ENCODE measurements around the gene CARM1. TPM values are rescaled to one million over a fixed set of nuclear protein-coding genes. Genes with fewer than 3 reads are reported as not detected.

The CARM1 gene
- total RNA-seq (10 to 100 TPM; 22.9 to 24.3 TPM), total RNA-seq (23.1 to 29.4 reads per million in 2 donors)

GRCh38 chr19:10870955-10871603 is at the start of gene CARM1:
Gene CARM1 (plus strand): TSS chr19:10871553. CDS start chr19:10871703, 150 bp downstream.
- Mint-ChIP-seq H3K27ac (peak within 1 kb of the TSS; percentile 86), H3K36me3 (ENCODE audit: low read depth) (no peaks in the 10 kb centered on the region), H3K4me3 (peak within 1 kb of the TSS; percentile 92), H3K27me3 (no peaks in the 10 kb centered on the region), H3K4me1 (peaks cover 20% of the 10 kb centered on the region)
- ATAC-seq (peak; percentile 88), DNase-seq (peak; percentile 98 to 100 (median 99))
- H3K9me3 ChIP-seq (ENCODE audit: control insufficient read depth, low read length, poor library complexity, severe bottlenecking) = no peaks in the 10 kb centered on the region

- H3K36me3 Mint-ChIP-seq (ENCODE audit: low read depth) = peaks cover 5% of the 10 kb centered on the region
- H3K27me3 Mint-ChIP-seq = no peaks in the 10 kb centered on the region
- H3K27ac Mint-ChIP-seq = no peak overlapping the region
- ATAC-seq = no peak
- no peaks in the 10 kb centered on the region for H3K9me3 ChIP-seq (ENCODE audit: control insufficient read depth, low read length, poor library complexity, severe bottlenecking)
- H3K4me1 Mint-ChIP-seq = peaks cover 7% of the 10 kb centered on the region
- DNase-seq = no peak
- H3K4me3 Mint-ChIP-seq = no peak overlapping the region
These were observed 47.7 kb upstream of the CARM1 start for GRCh38 chr19:10823690-10824089.

GRCh38 chr19:10826231-10826630 is 45.1 kb upstream of the CARM1 start:
- Mint-ChIP-seq H3K4me1 (peaks cover 2% of the 10 kb centered on the region), H3K4me3 (no peak overlapping the region), H3K36me3 (ENCODE audit: low read depth) (no peaks in the 10 kb centered on the region), H3K27ac (peak overlapping the region; percentile 67), H3K27me3 (no peaks in the 10 kb centered on the region)
- H3K9me3 ChIP-seq (ENCODE audit: control insufficient read depth, low read length, poor library complexity, severe bottlenecking) = no peaks in the 10 kb centered on the region
- no peak for DNase-seq
- ATAC-seq = no peak

GRCh38 chr19:10826846-10827245 is 44.5 kb upstream of the CARM1 start:
- H3K9me3 ChIP-seq (ENCODE audit: control insufficient read depth, low read length, poor library complexity, severe bottlenecking) = no peaks in the 10 kb centered on the region
- no peak overlapping the region for H3K4me3 Mint-ChIP-seq
- no peak for DNase-seq
- ATAC-seq = no peak
- H3K4me1 Mint-ChIP-seq = peaks cover 2% of the 10 kb centered on the region
- no peak overlapping the region for H3K27ac Mint-ChIP-seq
- H3K36me3 Mint-ChIP-seq (ENCODE audit: low read depth) = no peaks in the 10 kb centered on the region
- no peaks in the 10 kb centered on the region for H3K27me3 Mint-ChIP-seq

GRCh38 chr19:10828981-10829821 is 42.2 kb upstream of the CARM1 start:
- DNase-seq (no peak), ATAC-seq (no peak)
- H3K36me3 Mint-ChIP-seq (ENCODE audit: low read depth) = no peaks in the 10 kb centered on the region
- no peak overlapping the region for H3K27ac Mint-ChIP-seq
- peak overlapping the region; percentile 5 for H3K4me3 Mint-ChIP-seq
- no peaks in the 10 kb centered on the region for H3K27me3 Mint-ChIP-seq
- H3K9me3 ChIP-seq (ENCODE audit: control insufficient read depth, low read length, poor library complexity, severe bottlenecking) = no peaks in the 10 kb centered on the region
- H3K4me1 Mint-ChIP-seq = peaks cover 2% of the 10 kb centered on the region

- Mint-ChIP-seq H3K4me1 (peaks cover 2% of the 10 kb centered on the region), H3K27ac (peak overlapping the region; percentile 53), H3K36me3 (ENCODE audit: low read depth) (no peaks in the 10 kb centered on the region), H3K27me3 (no peaks in the 10 kb centered on the region), H3K4me3 (no peak overlapping the region)
- H3K9me3 ChIP-seq (ENCODE audit: control insufficient read depth, low read length, poor library complexity, severe bottlenecking) = no peaks in the 10 kb centered on the region
- DNase-seq = no peak
- ATAC-seq = no peak
These were observed 41.4 kb upstream of the CARM1 start for GRCh38 chr19:10829967-10830366.

GRCh38 chr19:10830370-10830769 is 41.0 kb upstream of the CARM1 start:
- no peaks in the 10 kb centered on the region for H3K36me3 Mint-ChIP-seq (ENCODE audit: low read depth)
- no peak for ATAC-seq
- H3K9me3 ChIP-seq (ENCODE audit: control insufficient read depth, low read length, poor library complexity, severe bottlenecking) = no peaks in the 10 kb centered on the region
- H3K4me1 Mint-ChIP-seq = peaks cover 3% of the 10 kb centered on the region
- H3K27me3 Mint-ChIP-seq = no peaks in the 10 kb centered on the region
- no peak for DNase-seq
- no peak overlapping the region for H3K4me3 Mint-ChIP-seq
- peak overlapping the region; percentile 53 for H3K27ac Mint-ChIP-seq

GRCh38 chr19:10830931-10831779 is 40.2 kb upstream of the CARM1 start:
- no peak for DNase-seq
- Mint-ChIP-seq H3K4me3 (no peak overlapping the region), H3K27ac (no peak overlapping the region), H3K36me3 (ENCODE audit: low read depth) (no peaks in the 10 kb centered on the region), H3K27me3 (no peaks in the 10 kb centered on the region), H3K4me1 (peaks cover 6% of the 10 kb centered on the region)
- no peak for ATAC-seq
- no peaks in the 10 kb centered on the region for H3K9me3 ChIP-seq (ENCODE audit: control insufficient read depth, low read length, poor library complexity, severe bottlenecking)

GRCh38 chr19:10831987-10832938 is 39.1 kb upstream of the CARM1 start:
- Mint-ChIP-seq H3K27ac (peak overlapping the region; percentile 29), H3K4me3 (peak overlapping the region; percentile 55), H3K36me3 (ENCODE audit: low read depth) (no peaks in the 10 kb centered on the region), H3K4me1 (peaks cover 10% of the 10 kb centered on the region), H3K27me3 (no peaks in the 10 kb centered on the region)
- no peak for ATAC-seq
- no peaks in the 10 kb centered on the region for H3K9me3 ChIP-seq (ENCODE audit: control insufficient read depth, low read length, poor library complexity, severe bottlenecking)
- no peak for DNase-seq

GRCh38 chr19:10832939-10833296 is 38.4 kb upstream of the CARM1 start:
- H3K27ac Mint-ChIP-seq = peak overlapping the region; percentile 29
- ATAC-seq = no peak
- DNase-seq = no peak
- no peaks in the 10 kb centered on the region for H3K27me3 Mint-ChIP-seq
- H3K4me1 Mint-ChIP-seq = peaks cover 10% of the 10 kb centered on the region
- H3K4me3 Mint-ChIP-seq = no peak overlapping the region
- no peaks in the 10 kb centered on the region for H3K9me3 ChIP-seq (ENCODE audit: control insufficient read depth, low read length, poor library complexity, severe bottlenecking)
- no peaks in the 10 kb centered on the region for H3K36me3 Mint-ChIP-seq (ENCODE audit: low read depth)

DNA sequence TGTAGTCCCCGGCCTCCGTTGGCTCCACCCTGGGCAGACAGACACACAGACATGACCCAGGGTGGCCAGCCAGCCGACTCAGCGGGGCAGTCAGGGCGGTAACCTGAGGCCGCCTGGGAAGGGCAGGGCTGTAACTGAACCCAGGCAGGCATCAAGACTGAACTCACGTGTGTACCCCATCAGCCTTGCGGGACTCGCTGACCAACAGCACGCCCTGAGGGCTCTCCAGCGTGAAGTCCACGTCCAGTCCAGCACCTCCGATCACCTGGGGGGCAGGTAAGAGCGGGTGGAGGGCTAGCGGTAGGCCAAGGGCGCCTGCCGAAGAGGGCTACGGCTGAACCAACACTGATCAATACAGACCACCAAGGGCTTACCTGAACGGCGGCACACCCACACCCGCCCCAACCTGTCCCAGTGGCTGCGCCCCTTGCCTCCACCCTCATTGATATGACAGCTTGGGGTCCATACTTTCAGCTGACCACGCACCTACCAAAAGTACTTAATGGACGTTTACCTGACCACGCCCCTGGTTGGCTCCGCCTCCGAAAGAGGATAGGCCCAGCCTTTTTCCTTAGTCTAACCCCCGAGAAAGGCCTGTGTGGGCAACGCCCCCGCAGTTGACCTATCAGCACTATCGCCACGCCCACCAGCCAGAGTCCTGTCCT is 36.1 kb upstream of the CARM1 start:
- Mint-ChIP-seq H3K27ac (peak overlapping the region; percentile 96), H3K4me1 (peaks cover 8% of the 10 kb centered on the region), H3K36me3 (ENCODE audit: low read depth) (no peaks in the 10 kb centered on the region), H3K27me3 (no peaks in the 10 kb centered on the region), H3K4me3 (peak overlapping the region; percentile 95)
- ATAC-seq (no peak), DNase-seq (no peak)
- H3K9me3 ChIP-seq (ENCODE audit: control insufficient read depth, low read length, poor library complexity, severe bottlenecking) = no peaks in the 10 kb centered on the region
